Thoracic aorta (tissue), 2 donors: ENCODE data around the gene PNPLA8. TPM values are rescaled to one million over a fixed set of nuclear protein-coding genes. Genes with fewer than 3 reads are reported as not detected.
"Not testable (repeated sequence)": the region's sequence is repeated elsewhere in the genome, so short reads cannot be mapped to it uniquely, and the experiment has no call there.

Experiments used
- ATAC-seq: fragments of 150-250 bp; one replicate; pipeline ENCODE4 v1.8.0; 2017; ENCODE audit warnings: low read depth; ENCODE audit not compliant: insufficient number of reproducible peaks, low FRiP score
- DNase-seq: peaks from one replicate; pipeline ENCODE4 v3.0.0-alpha.2; 2020; ENCODE audit warnings: low spot score
- H3K27ac ChIP-seq, 2 donors: fragments of 200-600 bp; sonication (generic); 1 replicate in 1 of 2; 2 replicates in 1 of 2; pipeline ENCODE4 v1.5.1; 2016; ENCODE audit warnings: mild to moderate bottlenecking in 2 of 2, moderate library complexity in 2 of 2
- H3K27me3 ChIP-seq: fragments of 200-600 bp; sonication (generic); replicated peaks from 2 replicates; pipeline ENCODE4 v1.6.0; 2016; ENCODE audit warnings: mild to moderate bottlenecking; ENCODE audit not compliant: insufficient read depth
- H3K36me3 ChIP-seq: fragments of 200-600 bp; sonication (generic); one replicate; pipeline ENCODE4 v1.5.1; 2016
- H3K4me1 ChIP-seq, 2 donors: fragments of 200-600 bp; sonication (generic); 1 replicate in 1 of 2; 2 replicates in 1 of 2; pipeline versions ENCODE4 v1.5.1 to v1.6.0; 2016; ENCODE audit warnings: low read depth in 2 of 2, mild to moderate bottlenecking in 1 of 2; ENCODE audit not compliant: control insufficient read depth in 1 of 2
- H3K4me3 ChIP-seq: fragments of 200-600 bp; sonication (generic); 2 replicates; pipeline ENCODE4 v1.5.1; 2016; ENCODE audit warnings: mild to moderate bottlenecking
- H3K9me3 ChIP-seq: fragments of 200-600 bp; sonication (generic); 2 replicates; pipeline ENCODE4 v1.5.1; 2016
- CTCF ChIP-seq: fragments of 200-600 bp; sonication (generic); IDR thresholded peaks from one replicate; pipeline ENCODE4 v1.5.1; 2019; ENCODE audit warnings: antibody characterized with exemption
- total RNA-seq, 2 donors: library from RNA; depleted of rRNA; stranded (reverse); fragments of >200 nt; gene quantifications; one replicate each; pipeline versions ENCODE4 v1.1.0 to v1.2.3, GENCODE V29; 2016

PNPLA8 gene
- total RNA-seq, 2 donors from 2014 or later: 29.6 to 45.8 TPM

GRCh38 chr7:108515630-108516029, 10.3 kb downstream of the PNPLA8 start:
- peaks cover 0 to 4% of the 10 kb centered on the region in 2 donors for H3K4me1 ChIP-seq
- DNase-seq (no peak), ATAC-seq (no peak)
- no peak for TF ChIP-seq CTCF
- peaks cover 4% of the 10 kb centered on the region for H3K36me3 ChIP-seq
- H3K27me3 ChIP-seq: no peaks in the 10 kb centered on the region
- no peak overlapping the region for H3K4me3 ChIP-seq
- no peaks in the 10 kb centered on the region for H3K9me3 ChIP-seq
- H3K27ac ChIP-seq: no peak overlapping the region

- H3K27ac ChIP-seq: no peak overlapping the region
- peaks cover 0 to 4% of the 10 kb centered on the region in 2 donors for H3K4me1 ChIP-seq
- no peaks in the 10 kb centered on the region for H3K9me3 ChIP-seq
- ATAC-seq (no peak), DNase-seq (no peak)
- TF ChIP-seq CTCF: no peak
- H3K4me3 ChIP-seq: no peak overlapping the region
- H3K27me3 ChIP-seq: no peaks in the 10 kb centered on the region
- peaks cover 7% of the 10 kb centered on the region for H3K36me3 ChIP-seq
Measured at GRCh38 chr7:108515013-108515412, 10.9 kb downstream of the PNPLA8 start.

GRCh38 chr7:108511939-108512338, 14.0 kb downstream of the PNPLA8 start:
- TF ChIP-seq CTCF: no peak
- Histone ChIP-seq H3K9me3 (no peaks in the 10 kb centered on the region), H3K27me3 (no peaks in the 10 kb centered on the region), H3K36me3 (peaks cover 3% of the 10 kb centered on the region), H3K4me1 (peaks cover 0 to 4% of the 10 kb centered on the region in 2 donors), H3K27ac (no peak overlapping the region), H3K4me3 (no peak overlapping the region)
- DNase-seq: no peak
- no peak for ATAC-seq

- not testable (repeated sequence) for ATAC-seq, H3K9me3 ChIP-seq, H3K36me3 ChIP-seq, H3K4me3 ChIP-seq, H3K4me1 ChIP-seq, DNase-seq, H3K27ac ChIP-seq, H3K27me3 ChIP-seq
Measured at GRCh38 chr7:108504576-108504975, 21.4 kb downstream of the PNPLA8 start.

- Histone ChIP-seq H3K27ac (no peak overlapping the region), H3K4me3 (no peak overlapping the region), H3K9me3 (no peaks in the 10 kb centered on the region), H3K4me1 (no peaks in the 10 kb centered on the region), H3K36me3 (peaks cover 6% of the 10 kb centered on the region), H3K27me3 (no peaks in the 10 kb centered on the region)
- TF ChIP-seq CTCF: no peak
- no peak for ATAC-seq
- no peak for DNase-seq
Measured at GRCh38 chr7:108503112-108504026, 22.6 kb downstream of the PNPLA8 start.
